H1 (cell line): ENCODE measurements around the gene RALGAPA2. TPM values are rescaled to one million over a fixed set of nuclear protein-coding genes. Genes with fewer than 3 reads are reported as not detected.

ENCODE experiments used
- CTCF ChIA-PET: fragments of 300-600 bp; sonication (Branson Sonifier 250); formaldehyde crosslinking; loops from one replicate; lab custom pipeline; 2021; ENCODE audit not compliant: partially characterized antibody; lab: Charles Lee
- POLR2A ChIA-PET: fragments of 300-600 bp; sonication (Branson Sonifier 250); formaldehyde crosslinking; loops from one replicate; lab custom pipeline; 2021; ENCODE audit warnings: inconsistent platforms; ENCODE audit not compliant: partially characterized antibody; lab: Charles Lee
- DNase-seq, 2 experiments: peaks; one replicate each; pipeline versions ENCODE4 v3.0.0 to v3.0.0-alpha.2; 2010 to 2022; ENCODE audit warnings: low spot score in 2 of 2, low read depth in 1 of 2, mixed read lengths in 1 of 2
- FAIRE-seq: peaks from 2 replicates; lab custom pipeline; 2011; peaks lifted over from hg19 to GRCh38; lab: Jason Lieb, UNC
- H2AFZ ChIP-seq: 2 replicates; pipeline ENCODE4 v1.8.1; 2012; ENCODE audit warnings: low read length, inconsistent platforms
- H2AK5ac ChIP-seq: 2 replicates; pipeline ENCODE4 v1.6.1; 2013; ENCODE audit warnings: low read depth, low read length
- H2BK120ac ChIP-seq: replicated peaks from 2 replicates; pipeline ENCODE3; 2013; ENCODE audit warnings: low read depth, low read length, inconsistent platforms
- H2BK12ac ChIP-seq: 2 replicates; pipeline ENCODE4 v1.6.1; 2013; ENCODE audit warnings: low read depth, low read length
- H2BK15ac ChIP-seq: 2 replicates; pipeline ENCODE4 v1.6.1; 2013; ENCODE audit warnings: low read length
- H2BK20ac ChIP-seq: 2 replicates; pipeline ENCODE4 v1.6.1; 2013; ENCODE audit warnings: low read length
- H2BK5ac ChIP-seq: 2 replicates; pipeline ENCODE4 v1.6.1; 2013; ENCODE audit warnings: low read depth, low read length
- H3K14ac ChIP-seq: 2 replicates; pipeline ENCODE4 v1.6.1; 2013; ENCODE audit warnings: inconsistent platforms; ENCODE audit not compliant: insufficient read length
- H3K18ac ChIP-seq: 2 replicates; pipeline ENCODE4 v1.6.1; 2013; ENCODE audit warnings: low read length; ENCODE audit errors: extremely low read depth
- H3K23ac ChIP-seq: 2 replicates; pipeline ENCODE4 v1.6.1; 2013; ENCODE audit warnings: inconsistent platforms; ENCODE audit not compliant: insufficient read length
- H3K23me2 ChIP-seq: 2 replicates; pipeline ENCODE4 v1.6.1; 2013; ENCODE audit warnings: low read depth, low read length
- H3K27ac ChIP-seq: 2 replicates; pipeline ENCODE4 v1.6.1; 2011; ENCODE audit warnings: low read depth, low read length, inconsistent platforms
- H3K27me3 ChIP-seq, 4 experiments: replicated peaks in 1 of 4; 1 replicate in 1 of 4; 2 replicates in 3 of 4; pipeline versions ENCODE4 v1.6.1 to v1.8.1; 2011 to 2013; ENCODE audit warnings: low read length in 3 of 4, mild to moderate bottlenecking in 3 of 4, inconsistent platforms in 2 of 4, mixed read lengths in 2 of 4, moderate library complexity in 1 of 4; ENCODE audit not compliant: control insufficient read depth in 3 of 4, insufficient read depth in 3 of 4; ENCODE audit errors: extremely low read depth in 1 of 4
- H3K36me3 ChIP-seq, 4 experiments: 2 replicates each; pipeline versions ENCODE4 v1.6.1 to v1.8.1; 2011 to 2013; ENCODE audit warnings: mild to moderate bottlenecking in 4 of 4, low read length in 3 of 4, moderate library complexity in 2 of 4, control low read depth in 1 of 4, inconsistent platforms in 1 of 4; ENCODE audit not compliant: insufficient read depth in 4 of 4, control insufficient read depth in 2 of 4
- H3K4ac ChIP-seq: replicated peaks from 2 replicates; pipeline ENCODE3; 2013; ENCODE audit warnings: low read length, low read depth, mixed read lengths, inconsistent platforms; ENCODE audit not compliant: insufficient read length
- H3K4me1 ChIP-seq, 4 experiments: replicated peaks in 1 of 4; 1 replicate in 1 of 4; 2 replicates in 3 of 4; pipeline versions ENCODE4 v1.6.1 to v1.8.1; 2011 to 2013; ENCODE audit warnings: low read length in 3 of 4, inconsistent platforms in 2 of 4, mixed read lengths in 1 of 4; ENCODE audit not compliant: insufficient read depth in 4 of 4, control insufficient read depth in 3 of 4
- H3K4me2 ChIP-seq, 2 experiments: 2 replicates each; pipeline versions ENCODE4 v1.6.1 to v1.8.1; 2011 to 2013; ENCODE audit warnings: low read depth in 2 of 2, low read length in 2 of 2, control low read depth in 1 of 2, inconsistent platforms in 1 of 2, mild to moderate bottlenecking in 1 of 2; ENCODE audit not compliant: insufficient read depth in 1 of 2
- H3K4me3 ChIP-seq, 4 experiments: fragments of 200-600, 300-600 bp in 1 of 4; sonication (generic), shearing (Covaris generic), sonication (Bioruptor Twin) in 1 of 4; 2 replicates each; pipeline versions ENCODE4 v1.5.1 to v1.8.1; 2011 to 2016; ENCODE audit warnings: low read length in 4 of 4, low read depth in 3 of 4, control low read depth in 2 of 4, inconsistent platforms in 2 of 4, mild to moderate bottlenecking in 2 of 4, mixed read lengths in 1 of 4, moderate library complexity in 1 of 4; ENCODE audit not compliant: insufficient read depth in 2 of 4; ENCODE audit errors: extremely low read depth in 1 of 4
- H3K56ac ChIP-seq: replicated peaks from 2 replicates; pipeline ENCODE3; 2013; ENCODE audit warnings: low read depth, mild to moderate bottlenecking, mixed read lengths, low read length, inconsistent platforms; ENCODE audit not compliant: insufficient read length
- H3K79me1 ChIP-seq: 2 replicates; pipeline ENCODE4 v1.6.1; 2013; ENCODE audit warnings: low read depth, low read length, control low read depth
- H3K79me2 ChIP-seq, 2 experiments: 2 replicates each; pipeline versions ENCODE4 v1.6.1 to v1.8.1; 2012 to 2013; ENCODE audit warnings: low read length in 2 of 2, mild to moderate bottlenecking in 2 of 2, inconsistent platforms in 1 of 2; ENCODE audit not compliant: insufficient read depth in 2 of 2, control insufficient read depth in 1 of 2
- H3K9ac ChIP-seq, 4 experiments: replicated peaks in 1 of 4; 1 replicate in 1 of 4; 2 replicates in 3 of 4; pipeline versions ENCODE4 v1.6.1 to v1.8.1; 2011 to 2013; ENCODE audit warnings: low read depth in 3 of 4, low read length in 3 of 4, control low read depth in 2 of 4, mild to moderate bottlenecking in 2 of 4, moderate library complexity in 2 of 4, inconsistent platforms in 1 of 4; ENCODE audit errors: extremely low read depth in 1 of 4
- H3K9me3 ChIP-seq, 2 experiments: 2 replicates each; pipeline versions ENCODE4 v1.6.1 to v1.8.1; 2012 to 2013; ENCODE audit warnings: mild to moderate bottlenecking in 2 of 2, moderate library complexity in 2 of 2, control low read depth in 1 of 2, inconsistent platforms in 1 of 2, low read depth in 1 of 2, low read length in 1 of 2, mixed read lengths in 1 of 2; ENCODE audit not compliant: insufficient read depth in 2 of 2
- H4K20me1 ChIP-seq, 2 experiments: replicated peaks in 1 of 2; 2 replicates each; pipeline versions ENCODE3 to v1.8.1; 2011 to 2013; ENCODE audit warnings: inconsistent platforms in 2 of 2, low read length in 2 of 2, mild to moderate bottlenecking in 1 of 2; ENCODE audit not compliant: insufficient read depth in 2 of 2, control insufficient read depth in 1 of 2
- H4K5ac ChIP-seq: 2 replicates; pipeline ENCODE4 v1.6.1; 2013; ENCODE audit warnings: low read length, low read depth, mixed read lengths, inconsistent platforms; ENCODE audit not compliant: insufficient read length
- H4K8ac ChIP-seq: 2 replicates; pipeline ENCODE4 v1.8.0; 2013; ENCODE audit warnings: mild to moderate bottlenecking, moderate library complexity, low read length, inconsistent platforms; ENCODE audit not compliant: insufficient read depth; ENCODE audit errors: extremely low read depth
- H4K91ac ChIP-seq: replicated peaks from 2 replicates; pipeline ENCODE3; 2013; ENCODE audit warnings: low read length, mixed read lengths, inconsistent platforms; ENCODE audit not compliant: insufficient read length
- CTBP2 ChIP-seq: IDR thresholded peaks from 2 replicates; pipeline ENCODE4 v1.7.0; 2011; ENCODE audit warnings: borderline replicate concordance, mild to moderate bottlenecking, moderate library complexity, mixed read lengths, low read length; ENCODE audit not compliant: insufficient read depth, insufficient read length
- EGR1 ChIP-seq: IDR thresholded peaks from 2 replicates; pipeline ENCODE4 v1.6.1; 2011; ENCODE audit warnings: low read depth, low read length, borderline replicate concordance
- EP300 ChIP-seq, 2 experiments: IDR thresholded peaks; 1 replicate in 1 of 2; 2 replicates in 1 of 2; pipeline ENCODE4 v1.6.1; 2011 to 2012; ENCODE audit warnings: low read depth in 2 of 2, low read length in 2 of 2, mild to moderate bottlenecking in 2 of 2, borderline replicate concordance in 1 of 2, inconsistent platforms in 1 of 2, moderate library complexity in 1 of 2
- GABPA ChIP-seq: IDR thresholded peaks from 2 replicates; pipeline ENCODE4 v1.6.1; 2011; ENCODE audit warnings: mild to moderate bottlenecking, low read length, moderate library complexity, borderline replicate concordance; ENCODE audit not compliant: insufficient read depth
- HDAC6 ChIP-seq: IDR thresholded peaks from one replicate; pipeline ENCODE4 v1.7.1; 2012; ENCODE audit warnings: low read depth, mild to moderate bottlenecking, inconsistent platforms, low read length, moderate library complexity
- MAFK ChIP-seq: IDR thresholded peaks from 2 replicates; pipeline ENCODE4 v1.6.1; 2012; ENCODE audit warnings: low read depth, mild to moderate bottlenecking, improper control_type of control experiment, low read length
- MAX ChIP-seq: IDR thresholded peaks from 2 replicates; pipeline ENCODE4 v1.6.1; 2012; ENCODE audit warnings: inconsistent platforms
- SAP30 ChIP-seq: fragments of 300-600 bp; sonication (generic); IDR thresholded peaks from 2 replicates; pipeline ENCODE4 v1.7.1; 2012; ENCODE audit warnings: low read length, moderate library complexity, mild to moderate bottlenecking, inconsistent platforms; ENCODE audit not compliant: insufficient read depth, insufficient replicate concordance
- SP1 ChIP-seq: IDR thresholded peaks from 2 replicates; pipeline ENCODE4 v1.6.1; 2011; ENCODE audit warnings: low read depth, low read length
- SRF ChIP-seq: IDR thresholded peaks from 2 replicates; pipeline ENCODE4 v1.6.1; 2011; ENCODE audit warnings: mild to moderate bottlenecking, low read depth, low read length, moderate library complexity
- SUZ12 ChIP-seq: fragments of 200-600 bp; sonication (generic); IDR thresholded peaks from 2 replicates; pipeline ENCODE4 v1.6.1; 2012; ENCODE audit warnings: mild to moderate bottlenecking, inconsistent platforms, low read length, moderate library complexity, mixed read lengths
- TAF7 ChIP-seq: optimal IDR thresholded peaks from 2 replicates; pipeline ENCODE3; 2011; ENCODE audit warnings: low read depth, mild to moderate bottlenecking, inconsistent platforms, low read length, moderate library complexity, borderline replicate concordance
- TEAD4 ChIP-seq: IDR thresholded peaks from 2 replicates; pipeline ENCODE4 v1.6.1; 2012; ENCODE audit warnings: low read depth, low read length, inconsistent platforms, mixed read lengths
- ZNF274 ChIP-seq: IDR thresholded peaks from 2 replicates; pipeline ENCODE4 v1.7.0; 2012; ENCODE audit warnings: low read length, borderline replicate concordance; ENCODE audit errors: extremely low read depth
- WGBS, 2 experiments: shearing (Covaris generic) in 1 of 2; methylation state at CpG; one replicate each; pipeline versions ENCODE4 v1.1.6 to v1.1.7; 2013 to 2015; ENCODE audit warnings: low lambda C conversion rate in 2 of 2, mixed read lengths in 2 of 2, inconsistent platforms in 1 of 2, low coverage in 1 of 2, missing lambda C conversion rate in 1 of 2; ENCODE audit not compliant: insufficient replicate concordance in 2 of 2, insufficient coverage in 1 of 2, insufficient read length in 1 of 2; ENCODE audit errors: extremely low coverage in 1 of 2, missing lambda C conversion rate in 1 of 2; 5-methylcytosine and 5-hydroxymethylcytosine counted together
- polyA plus RNA-seq, 7 experiments: library from polyadenylated mRNA; depleted of rRNA in 3 of 7; stranded (reverse) in 5 of 7; unstranded in 2 of 7; fragments of >200 nt in 5 of 7; fragments of 200-250 nt in 2 of 7; gene quantifications; 1 replicate in 5 of 7; 2 replicates in 1 of 7; 4 replicates in 1 of 7; pipeline versions ENCODE4 v1.2.1 to v1.2.3, GENCODE V29; 2011 to 2013; ENCODE audit warnings: missing spikeins in 2 of 7, mixed read lengths in 2 of 7
- total RNA-seq: library from RNA; stranded (reverse); fragmentation: NEBNext Ultra II Directional; extraction: Animal tissue kit (Norgen Biotek cat#: 25700); gene quantifications from 2 replicates; pipeline ENCODE4 v1.2.1, GENCODE V29; 2021

Gene RALGAPA2
- total and polyA plus RNA-seq, 2 of the 8 experiments (the other 6 are each of a cell fraction or from before 2014, with no cell fraction given), result 5.1 to 25.5 TPM

- H2BK12ac ChIP-seq, result no peak overlapping the region
- no peak overlapping the region for H4K8ac ChIP-seq
- H2BK15ac ChIP-seq, result no peak overlapping the region
- no peak for FAIRE-seq
- no peak overlapping the region for H2BK120ac ChIP-seq
- no peak overlapping the region for H3K14ac ChIP-seq
- no peak overlapping the region for H3K4me2 ChIP-seq
- H3K23me2 ChIP-seq, result no peaks in the 10 kb centered on the region
- H3K9me3 ChIP-seq, result no peaks in the 10 kb centered on the region
- POLR2A ChIA-PET, result no interaction called here
- H3K27ac ChIP-seq, result no peak overlapping the region
- H2AFZ ChIP-seq, result no peak overlapping the region
- no peaks in the 10 kb centered on the region for H3K79me2 ChIP-seq
- no peak overlapping the region for H3K18ac ChIP-seq
- H3K4ac ChIP-seq, result no peak overlapping the region
- 89% methylated on average over 7 of the region's 7 CpGs; no CpG with 5 or more reads in 1 of the 2 experiments for WGBS, 2 experiments
- no peaks in the 10 kb centered on the region for H3K36me3 ChIP-seq
- H3K4me1 ChIP-seq, result no peaks in the 10 kb centered on the region
- no peak overlapping the region for H2BK20ac ChIP-seq
- no peak overlapping the region for H2AK5ac ChIP-seq
- H3K79me1 ChIP-seq, result no peaks in the 10 kb centered on the region
- H4K5ac ChIP-seq, result no peak overlapping the region
- H4K20me1 ChIP-seq, result no peaks in the 10 kb centered on the region
- H3K9ac ChIP-seq, result no peak overlapping the region
- H2BK5ac ChIP-seq, result no peak overlapping the region
- no peak overlapping the region for H3K23ac ChIP-seq
- CTCF ChIA-PET, result interaction anchor here (1.3 kb wide), 1 partner anchor 66 kb away, joined by 3 read pairs; no protein-coding TSS in a partner anchor
- DNase-seq, result no peak
- no peaks in the 10 kb centered on the region for H3K27me3 ChIP-seq
- H3K56ac ChIP-seq, result no peak overlapping the region
- H4K91ac ChIP-seq, result no peak overlapping the region
- H3K4me3 ChIP-seq, result no peak overlapping the region
- TF ChIP-seq EP300 (IDR thresholded peaks at IDR 0.05; ENCODE audit: borderline replicate concordance in 1 of 2, low read depth in 2 of 2, low read length in 2 of 2), result no peak
- no peak for TF ChIP-seq HDAC6
- TF ChIP-seq TAF7, result no peak
- TF ChIP-seq SRF, result no peak
- no peak for TF ChIP-seq MAX
- TF ChIP-seq SUZ12, result no peak
- no peak for TF ChIP-seq SP1
- TF ChIP-seq TEAD4, result no peak
- TF ChIP-seq MAFK, result no peak
- no peak for TF ChIP-seq SAP30
- TF ChIP-seq ZNF274, result no peak
- TF ChIP-seq CTBP2, result no peak
- no peak for TF ChIP-seq EGR1
- TF ChIP-seq GABPA, result no peak
Observed at GRCh38 chr20:20343932-20344331, 368.5 kb downstream of the RALGAPA2 start.
